GM18907 (cell line): ENCODE data around the gene SIRPB2.

ENCODE experiments used
- ATAC-seq: cut with Tn5 transposase; IDR thresholded peaks from one replicate; pipeline ENCODE4 v1.9.1; 2021; ENCODE audit warnings: mild to moderate bottlenecking, moderate library complexity; ENCODE audit not compliant: unreplicated experiment

Gene SIRPB2

GRCh38 chr20:1472556-1473245, 18.5 kb downstream of the SIRPB2 start:
- no peak for ATAC-seq

GRCh38 chr20:1471242-1471641, 20.0 kb downstream of the SIRPB2 start:
- no peak for ATAC-seq

- no peak for ATAC-seq
Observed at GRCh38 chr20:1469925-1470571, 21.2 kb downstream of the SIRPB2 start.

- ATAC-seq = no peak
Observed at GRCh38 chr20:1469306-1469905, 21.8 kb downstream of the SIRPB2 start.

- no peak for ATAC-seq
Observed at GRCh38 chr20:1468117-1468624, 23.0 kb downstream of the SIRPB2 start.

GRCh38 chr20:1467355-1468116, 23.7 kb downstream of the SIRPB2 start:
- ATAC-seq = peak; percentile 7

- ATAC-seq = no peak
Observed at GRCh38 chr20:1467082-1467354, 24.2 kb downstream of the SIRPB2 start.

- ATAC-seq = peak; percentile 88
Observed at GRCh38 chr20:1466211-1467081, 24.8 kb downstream of the SIRPB2 start, which contains the start of gene NSFL1C. TSS of gene NSFL1C (minus strand) at chr20:1466849. CDS start at chr20:1466824, 25 bp downstream.

- ATAC-seq = no peak
Observed at GRCh38 chr20:1465470-1466210, 25.6 kb downstream of the SIRPB2 start.

GRCh38 chr20:1463971-1464570, 27.1 kb downstream of the SIRPB2 start:
- no peak for ATAC-seq

GRCh38 chr20:1462834-1463233, 28.4 kb downstream of the SIRPB2 start:
- ATAC-seq = no peak

- ATAC-seq = no peak
Observed at GRCh38 chr20:1462001-1462400, 29.2 kb downstream of the SIRPB2 start.

GRCh38 chr20:1460275-1460674, 30.9 kb downstream of the SIRPB2 start:
- ATAC-seq = no peak

- no peak for ATAC-seq
Observed at GRCh38 chr20:1457992-1458391, 33.2 kb downstream of the SIRPB2 start.

GRCh38 chr20:1456300-1456699, 34.9 kb downstream of the SIRPB2 start:
- ATAC-seq = no peak

- ATAC-seq = no peak
Observed at GRCh38 chr20:1450926-1451491, 40.2 kb downstream of the SIRPB2 start.

GRCh38 chr20:1449370-1449769, 41.9 kb downstream of the SIRPB2 start:
- ATAC-seq = no peak

- no peak for ATAC-seq
Observed at GRCh38 chr20:1448081-1448620, 43.1 kb downstream of the SIRPB2 start.

- no peak for ATAC-seq
Observed at GRCh38 chr20:1446536-1446935, 44.7 kb downstream of the SIRPB2 start.
